Measurements from ENCODE around the gene PTRHD1.

Gene PTRHD1

GRCh38 chr2:24766609-24767008, 26.6 kb downstream of the PTRHD1 start:
- TF ChIP-seq HDGF (IDR thresholded peaks at IDR 0.05; ENCODE audit: borderline replicate concordance) (no peak), SUZ12 (IDR thresholded peaks at IDR 0.05) (no peak), PKNOX1 (IDR thresholded peaks at IDR 0.05) (no peak), FOXM1 (IDR thresholded peaks at IDR 0.05; ENCODE audit: borderline replicate concordance) (no peak), ZNF384 (IDR thresholded peaks at IDR 0.05) (no peak), TARDBP (IDR thresholded peaks at IDR 0.05) (no peak), ELF4 (IDR thresholded peaks at IDR 0.05) (no peak), LEF1 (IDR thresholded peaks at IDR 0.05; ENCODE audit: borderline replicate concordance) (no peak), FOXA1 (IDR thresholded peaks at IDR 0.05) (no peak), L3MBTL2 (conservative IDR thresholded peaks at IDR 0.05) (no peak), FOXK2 (IDR thresholded peaks at IDR 0.05) (no peak), BHLHE40 (IDR thresholded peaks at IDR 0.05; ENCODE audit: borderline replicate concordance) (no peak), ARNT (IDR thresholded peaks at IDR 0.05) (no peak), NFRKB (IDR thresholded peaks at IDR 0.05) (no peak), CTBP1 (IDR thresholded peaks at IDR 0.05; ENCODE audit: borderline replicate concordance) (no peak), SP1 (IDR thresholded peaks at IDR 0.05) (no peak)
- ChIA-PET POLR2A (no interaction called here), CTCF (interaction anchor here (0.7 kb wide), 1 partner anchor 25 kb away, joined by 3 read pairs; no protein-coding TSS in a partner anchor)
- no peak for DNase-seq (ENCODE audit: extremely low spot score)

- ChIA-PET CTCF (no interaction called here), POLR2A (no interaction called here)
- TF ChIP-seq PKNOX1 (IDR thresholded peaks at IDR 0.05) (no peak), L3MBTL2 (conservative IDR thresholded peaks at IDR 0.05) (no peak), FOXM1 (IDR thresholded peaks at IDR 0.05; ENCODE audit: borderline replicate concordance) (no peak), SP1 (IDR thresholded peaks at IDR 0.05) (no peak), CTBP1 (IDR thresholded peaks at IDR 0.05; ENCODE audit: borderline replicate concordance) (no peak), FOXK2 (IDR thresholded peaks at IDR 0.05) (no peak), ZNF384 (IDR thresholded peaks at IDR 0.05) (no peak), SUZ12 (IDR thresholded peaks at IDR 0.05) (no peak), NFRKB (IDR thresholded peaks at IDR 0.05) (no peak), FOXA1 (IDR thresholded peaks at IDR 0.05) (no peak), TARDBP (IDR thresholded peaks at IDR 0.05) (no peak), ELF4 (IDR thresholded peaks at IDR 0.05) (no peak), BHLHE40 (IDR thresholded peaks at IDR 0.05; ENCODE audit: borderline replicate concordance) (no peak)
- DNase-seq (ENCODE audit: extremely low spot score), result no peak
Measured at GRCh38 chr2:24763843-24764242, 29.3 kb downstream of the PTRHD1 start.

GRCh38 chr2:24762518-24762917, 30.7 kb downstream of the PTRHD1 start:
- no peak for TF ChIP-seq FOXK2 (IDR thresholded peaks at IDR 0.05)
- TF ChIP-seq NFRKB (IDR thresholded peaks at IDR 0.05), result no peak
- no peak for TF ChIP-seq SUZ12 (IDR thresholded peaks at IDR 0.05)
- TF ChIP-seq FOXM1 (IDR thresholded peaks at IDR 0.05; ENCODE audit: borderline replicate concordance), result no peak
- TF ChIP-seq L3MBTL2 (conservative IDR thresholded peaks at IDR 0.05), result no peak
- DNase-seq (ENCODE audit: extremely low spot score), result no peak
- POLR2A ChIA-PET, result interaction anchor here (1.5 kb wide), 1 partner anchor 9 kb away, joined by 5 read pairs; no protein-coding TSS in a partner anchor
- CTCF ChIA-PET, result no interaction called here

- TF ChIP-seq HDGF (IDR thresholded peaks at IDR 0.05; ENCODE audit: borderline replicate concordance) (no peak), CTBP1 (IDR thresholded peaks at IDR 0.05; ENCODE audit: borderline replicate concordance) (no peak), FOXA1 (IDR thresholded peaks at IDR 0.05) (no peak), NFRKB (IDR thresholded peaks at IDR 0.05) (no peak), ARNT (IDR thresholded peaks at IDR 0.05) (no peak), LEF1 (IDR thresholded peaks at IDR 0.05; ENCODE audit: borderline replicate concordance) (no peak), SP1 (IDR thresholded peaks at IDR 0.05) (no peak), ZNF384 (IDR thresholded peaks at IDR 0.05) (no peak), TARDBP (IDR thresholded peaks at IDR 0.05) (no peak), SUZ12 (IDR thresholded peaks at IDR 0.05) (no peak), BHLHE40 (IDR thresholded peaks at IDR 0.05; ENCODE audit: borderline replicate concordance) (no peak), FOXM1 (IDR thresholded peaks at IDR 0.05; ENCODE audit: borderline replicate concordance) (no peak), ELF4 (IDR thresholded peaks at IDR 0.05) (no peak), PKNOX1 (IDR thresholded peaks at IDR 0.05) (no peak), FOXK2 (IDR thresholded peaks at IDR 0.05) (no peak), L3MBTL2 (conservative IDR thresholded peaks at IDR 0.05) (no peak)
- DNase-seq (ENCODE audit: extremely low spot score), result no peak
- POLR2A ChIA-PET, result interaction anchor here (1.5 kb wide), 1 partner anchor 10 kb away, joined by 5 read pairs; no protein-coding TSS in a partner anchor
- CTCF ChIA-PET, result interaction anchor here (0.6 kb wide), 2 partner anchors 172 to 251 kb away, joined by 3 to 4 read pairs; no protein-coding TSS in a partner anchor
Measured at GRCh38 chr2:24761866-24762265, 31.3 kb downstream of the PTRHD1 start.

GRCh38 chr2:24756789-24757188, 36.4 kb downstream of the PTRHD1 start:
- POLR2A ChIA-PET, result no interaction called here
- no peak for TF ChIP-seq L3MBTL2 (conservative IDR thresholded peaks at IDR 0.05)
- TF ChIP-seq TARDBP (IDR thresholded peaks at IDR 0.05), result no peak
- TF ChIP-seq ARNT (IDR thresholded peaks at IDR 0.05), result no peak
- TF ChIP-seq FOXK2 (IDR thresholded peaks at IDR 0.05), result no peak
- no peak for TF ChIP-seq FOXA1 (IDR thresholded peaks at IDR 0.05)
- TF ChIP-seq SP1 (IDR thresholded peaks at IDR 0.05), result no peak
- no peak for TF ChIP-seq FOXM1 (IDR thresholded peaks at IDR 0.05; ENCODE audit: borderline replicate concordance)
- TF ChIP-seq LEF1 (IDR thresholded peaks at IDR 0.05; ENCODE audit: borderline replicate concordance), result no peak
- no peak for TF ChIP-seq PKNOX1 (IDR thresholded peaks at IDR 0.05)
- TF ChIP-seq CTBP1 (IDR thresholded peaks at IDR 0.05; ENCODE audit: borderline replicate concordance), result no peak
- no peak for TF ChIP-seq ELF4 (IDR thresholded peaks at IDR 0.05)
- TF ChIP-seq NFRKB (IDR thresholded peaks at IDR 0.05), result no peak
- TF ChIP-seq HDGF (IDR thresholded peaks at IDR 0.05; ENCODE audit: borderline replicate concordance), result no peak
- TF ChIP-seq BHLHE40 (IDR thresholded peaks at IDR 0.05; ENCODE audit: borderline replicate concordance), result no peak
- no peak for DNase-seq (ENCODE audit: extremely low spot score)
- CTCF ChIA-PET, result no interaction called here
